GM19467 (cell line): ENCODE results near the gene CEBPZ.
A peak's percentile ranks its signal among the peaks of the same experiment; 100 is the strongest.

Source experiments
- ATAC-seq: cut with Tn5 transposase; IDR thresholded peaks from one replicate; pipeline ENCODE4 v1.9.1; 2021; ENCODE audit warnings: mild to moderate bottlenecking, moderate library complexity; ENCODE audit not compliant: unreplicated experiment

CEBPZ gene

DNA sequence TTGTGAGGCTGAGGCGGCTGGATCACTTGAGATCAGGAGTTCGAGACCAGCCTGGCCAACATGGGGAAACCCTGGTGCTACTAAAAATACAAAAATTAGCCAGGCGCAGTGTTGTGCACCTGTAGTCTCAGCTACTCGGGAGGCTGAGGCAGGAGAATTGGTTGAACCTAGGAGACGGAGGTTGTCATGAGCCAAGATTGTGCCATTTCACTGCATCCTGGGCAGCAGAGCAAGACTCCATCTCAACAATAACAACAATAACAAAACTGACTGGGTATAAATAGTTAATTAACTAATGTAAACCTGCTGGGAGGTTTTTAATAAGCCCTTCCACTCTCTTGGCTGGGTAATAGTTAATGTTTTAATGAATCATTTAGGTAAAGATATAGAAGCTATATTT lies 50.8 kb downstream of the CEBPZ start:
- no peak for ATAC-seq

DNA sequence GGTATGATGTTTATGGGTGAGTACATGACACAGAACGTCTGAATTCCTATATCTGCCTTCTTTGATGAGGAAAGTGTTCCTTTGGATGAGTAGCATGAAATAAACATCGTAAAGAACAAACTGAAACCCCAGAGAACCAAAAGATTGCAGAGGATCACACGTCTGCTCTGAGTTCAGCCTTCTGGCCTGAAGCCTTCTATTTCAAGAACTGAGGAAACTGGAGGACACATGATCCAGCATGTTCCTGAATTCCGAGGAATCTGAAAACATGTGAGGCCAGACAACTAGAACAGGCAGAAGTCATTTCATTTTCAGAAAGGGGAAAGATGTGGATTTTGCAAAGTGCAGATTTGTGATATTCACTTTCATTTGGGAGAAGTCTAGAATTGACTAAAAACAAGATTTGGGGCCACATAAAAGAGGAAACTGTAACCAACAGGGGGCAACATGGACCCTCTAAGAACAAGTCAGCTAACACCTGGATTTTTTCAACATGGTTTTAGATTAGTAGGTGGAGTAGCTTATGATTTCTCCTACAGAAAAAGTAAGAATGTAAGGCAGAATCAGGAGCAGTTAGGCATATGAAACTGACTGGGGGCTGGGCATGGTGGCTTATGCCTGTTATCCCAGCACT lies 51.3 kb downstream of the CEBPZ start:
- no peak for ATAC-seq

DNA sequence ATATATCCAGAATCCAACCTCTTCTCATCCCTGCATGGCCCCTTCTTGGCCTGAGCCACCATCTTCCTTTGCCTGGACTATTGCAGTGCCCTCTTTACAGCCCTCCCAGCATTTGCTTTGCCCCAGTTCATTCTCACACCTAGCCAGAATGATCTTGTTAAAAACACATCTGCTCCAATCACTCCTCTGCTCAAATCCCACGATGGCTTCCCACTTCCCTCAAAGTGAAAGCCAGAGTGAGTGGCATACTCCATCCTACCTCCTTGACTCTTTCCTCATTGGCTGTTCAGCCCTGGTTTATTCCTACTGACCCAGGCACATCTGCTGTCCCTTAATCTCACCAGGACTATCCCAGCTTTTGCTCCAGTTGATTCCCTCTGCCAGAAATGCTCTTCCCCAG lies 57.7 kb downstream of the CEBPZ start:
- ATAC-seq, result no peak

DNA sequence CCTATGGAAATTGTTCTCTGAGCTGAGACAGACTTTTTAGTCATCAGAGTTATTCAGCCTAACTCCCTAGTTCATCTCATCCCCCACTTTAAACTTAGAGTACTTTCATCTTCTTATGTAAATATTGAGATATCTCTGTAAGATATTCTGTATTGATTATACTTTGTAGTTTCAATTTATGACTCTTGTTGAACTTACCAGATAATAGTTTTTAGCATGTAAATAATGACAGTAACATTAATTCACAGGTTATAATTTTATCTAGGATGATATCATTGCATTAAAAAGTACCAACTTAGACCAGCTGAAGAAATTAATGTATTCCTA lies 59.8 kb downstream of the CEBPZ start:
- ATAC-seq, result no peak

DNA sequence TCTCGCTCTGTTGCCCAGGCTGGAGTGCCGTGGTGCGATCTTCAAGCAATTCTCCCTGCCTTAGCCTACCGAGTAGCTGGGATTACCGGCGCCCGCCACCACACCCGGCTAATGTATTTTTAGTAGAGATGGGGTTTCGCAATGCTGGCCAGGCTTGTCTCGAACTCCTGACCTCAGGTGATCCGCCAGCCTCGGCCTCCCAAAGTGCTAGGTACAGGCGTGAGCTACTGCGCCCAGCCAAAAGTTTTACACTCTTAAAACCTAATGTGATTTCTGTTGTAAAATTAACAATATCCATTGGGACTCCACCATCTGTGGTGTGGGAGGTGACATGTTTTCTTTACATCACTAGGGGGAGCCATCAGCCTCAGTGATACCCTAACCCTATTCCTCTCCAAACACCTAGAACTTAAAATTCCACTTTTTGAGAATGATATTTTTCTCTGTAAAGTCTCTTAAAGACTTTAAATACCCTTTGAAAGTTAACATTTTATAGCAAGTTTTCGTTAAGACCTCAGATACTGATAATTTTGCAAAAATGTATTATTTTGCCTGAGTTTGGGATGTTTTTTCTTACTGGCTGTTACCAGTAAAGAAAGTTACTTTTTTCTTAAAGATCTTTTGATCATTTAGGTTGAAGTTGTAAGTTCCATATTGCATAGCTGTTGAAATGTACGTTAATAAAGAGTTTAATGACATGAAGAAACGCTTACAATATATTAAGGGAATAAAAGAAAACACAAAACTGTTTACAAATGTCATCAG lies 63.0 kb downstream of the CEBPZ start:
- ATAC-seq, result no peak

DNA sequence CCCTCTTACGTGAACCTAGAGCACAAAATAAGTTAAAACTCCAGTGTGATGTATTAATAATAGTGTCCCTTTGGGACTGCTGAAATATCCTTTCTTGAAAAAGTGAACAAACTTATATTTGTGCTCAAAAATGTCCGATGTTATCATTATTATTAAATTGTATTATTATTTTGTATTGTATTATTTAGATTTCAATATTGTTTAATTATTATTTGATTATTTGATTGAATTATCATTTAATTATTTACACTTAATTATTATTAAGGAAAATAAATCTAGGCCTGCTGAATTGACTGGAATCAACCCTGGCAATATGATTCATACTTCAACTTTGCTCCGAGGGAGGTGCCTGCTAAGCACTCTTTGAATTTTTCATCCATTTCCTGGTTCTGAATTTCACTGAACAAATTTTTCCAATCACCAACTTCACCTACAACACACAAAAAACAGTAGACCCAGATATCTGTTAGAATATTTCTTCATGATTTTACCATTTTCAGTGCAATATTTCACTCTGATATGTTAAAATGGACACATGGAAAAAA lies 63.7 kb downstream of the CEBPZ start:
- ATAC-seq, result no peak

DNA sequence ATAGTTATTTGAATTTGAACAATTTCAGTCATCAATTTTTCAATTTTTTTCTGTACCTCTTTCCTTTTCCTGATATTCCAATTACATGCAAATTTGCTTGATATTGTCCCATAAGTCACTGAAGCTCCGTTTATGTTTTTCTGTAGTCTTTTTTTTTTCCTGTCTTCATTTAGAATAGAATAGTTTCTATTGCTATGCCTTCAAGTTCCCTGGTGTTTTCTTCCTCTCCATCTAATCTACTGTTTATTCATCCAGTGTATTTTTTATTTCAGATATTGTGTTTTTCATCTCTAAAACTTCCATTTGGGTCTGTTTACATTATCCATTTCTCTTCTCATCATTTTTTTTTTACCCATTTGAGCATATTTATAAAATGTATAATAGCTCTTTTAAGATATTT lies 66.6 kb downstream of the CEBPZ start:
- no peak for ATAC-seq

DNA sequence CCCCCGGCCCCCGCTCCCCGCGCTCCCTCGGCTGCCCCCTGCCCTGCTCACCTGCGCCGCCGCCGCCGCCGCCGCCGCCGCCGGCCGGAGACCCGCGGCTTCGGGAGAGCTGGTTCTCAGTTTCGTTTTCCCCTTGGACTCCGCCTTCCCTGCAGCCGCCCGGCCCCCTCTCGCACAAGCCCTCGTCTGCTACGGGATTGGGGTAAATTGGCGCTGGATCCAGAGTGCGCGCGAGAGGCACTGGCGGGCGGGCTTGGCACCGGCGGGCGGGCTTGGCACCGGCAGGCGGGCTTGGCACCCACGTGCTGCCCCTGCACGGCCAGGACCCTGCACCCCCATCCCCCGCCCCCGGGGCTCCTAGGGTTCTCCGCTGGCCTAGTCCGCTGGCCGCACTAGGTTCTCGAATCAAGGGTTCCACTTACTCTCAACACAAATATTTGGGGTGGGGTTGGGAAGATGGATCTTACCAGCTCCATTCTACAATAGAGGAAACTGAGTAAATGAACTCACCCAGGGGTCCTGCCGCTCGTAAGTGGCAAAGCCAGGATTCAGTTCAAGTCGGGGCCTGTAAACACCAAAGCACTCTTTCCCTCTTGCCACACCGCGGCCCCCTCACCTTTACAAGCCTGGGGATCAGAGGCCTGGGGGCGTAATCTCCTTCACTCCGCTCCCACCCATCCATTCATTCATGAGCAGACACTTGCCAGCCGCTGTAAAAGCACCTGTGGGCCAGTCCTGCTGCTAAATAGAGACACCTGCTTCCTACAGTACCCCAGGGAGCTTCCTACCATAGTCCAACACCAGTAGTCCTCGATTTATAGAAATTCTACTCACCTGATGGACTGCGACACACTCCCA lies 74.3 kb downstream of the CEBPZ start, which contains the start of gene EIF2AK2:
TSS of gene EIF2AK2 (minus strand) at position 124 of the 858 bp plus-strand sequence. CDS start 9,174 bp downstream, outside the sequence.
- ATAC-seq, result peak; percentile 87

DNA sequence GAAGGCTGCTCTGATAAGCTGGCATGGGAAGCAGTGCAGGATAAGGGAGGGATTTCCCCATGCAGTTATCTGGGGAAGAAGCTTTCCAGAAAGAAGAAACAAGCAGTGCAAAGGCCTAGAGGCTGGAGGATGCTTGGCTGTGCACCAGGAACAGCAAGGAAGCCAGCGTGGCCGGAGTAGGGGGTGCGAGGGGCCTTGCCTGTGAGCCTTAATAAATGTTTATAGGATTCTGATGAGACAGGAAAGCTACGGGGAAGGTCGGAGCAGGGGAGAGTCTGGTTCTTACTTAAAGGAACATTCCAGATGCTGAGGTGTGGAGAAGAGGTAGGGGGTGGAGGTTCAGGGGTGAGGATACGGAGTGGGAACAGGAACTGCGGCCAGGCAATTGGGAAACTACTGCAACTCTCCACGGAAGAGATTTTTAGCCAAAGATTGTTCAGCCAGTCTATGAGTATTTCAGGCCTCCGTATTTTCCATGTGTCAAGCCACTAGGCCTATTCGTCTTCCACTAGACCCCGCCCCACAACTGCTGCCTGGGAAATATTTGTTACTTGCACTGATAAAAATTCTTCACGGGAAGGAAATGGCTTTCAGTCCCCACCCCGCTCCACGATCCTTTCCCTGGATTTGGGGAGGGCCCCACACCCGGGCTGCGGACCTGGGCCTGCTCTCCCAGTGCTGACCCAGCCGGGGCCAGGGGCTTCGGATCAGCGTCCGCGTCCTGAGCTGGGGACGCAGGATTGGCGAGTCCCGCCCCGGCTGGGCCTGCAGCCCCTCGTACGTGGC lies 75.1 kb downstream of the CEBPZ start:
- peak; percentile 26 for ATAC-seq

DNA sequence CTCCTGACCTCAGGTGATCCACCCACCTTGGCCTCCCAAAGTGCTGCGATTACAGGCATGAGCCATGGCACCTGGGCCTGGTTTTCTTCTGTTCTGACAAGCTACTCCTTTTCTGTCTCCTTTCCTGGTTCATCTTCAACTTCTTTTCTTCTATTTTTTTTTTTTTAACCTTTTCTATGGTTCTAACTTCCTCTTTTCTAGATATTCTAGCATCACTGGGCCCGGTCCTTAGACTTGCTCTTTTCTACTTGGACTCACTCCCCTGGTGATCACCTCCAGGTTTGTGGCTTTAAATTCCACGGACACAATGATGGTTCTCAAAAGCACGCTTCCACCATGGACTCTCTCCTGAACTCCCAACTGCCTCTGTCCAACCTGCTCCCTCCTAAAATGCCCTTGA lies 76.6 kb downstream of the CEBPZ start:
- ATAC-seq, result no peak

DNA sequence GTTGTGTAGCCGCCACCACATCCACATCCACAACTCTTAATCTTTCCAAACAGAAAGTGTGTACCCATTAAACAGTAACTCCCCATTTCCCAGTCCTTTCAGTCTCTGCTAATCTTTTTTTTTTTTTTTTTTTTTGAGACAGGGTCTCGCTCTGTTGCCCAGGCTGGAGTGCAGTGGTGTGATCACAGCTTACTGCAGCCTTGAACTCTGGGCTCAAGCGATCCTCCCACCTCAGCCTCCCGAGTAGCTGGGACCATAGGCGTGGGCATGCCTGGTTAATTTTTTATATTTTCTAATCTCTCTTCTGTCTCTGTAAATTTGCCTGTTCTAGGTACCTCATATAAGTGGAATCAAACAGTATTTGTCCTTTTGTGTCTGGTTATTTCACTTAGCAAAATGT lies 78.2 kb downstream of the CEBPZ start:
- no peak for ATAC-seq
